NCI-H128 (cell line): Measurements from ENCODE around the gene CGREF1.

Source experiments
- DNase-seq: peaks from one replicate; lab custom pipeline; 2025; ENCODE audit not compliant: unreplicated experiment; lab: John Stamatoyannopoulos, UW

CGREF1 gene

GRCh38 chr2:27118525-27119329 is at the start of gene CGREF1:
TSS of gene CGREF1 (minus strand) at chr2:27119128. CDS start at chr2:27104366, 14,762 bp downstream.
- no peak for DNase-seq

- no peak for DNase-seq
These were observed 46.2 kb upstream of the CGREF1 start for GRCh38 chr2:27164960-27165763.

GRCh38 chr2:27162151-27163121 is 43.5 kb upstream of the CGREF1 start:
- no peak for DNase-seq

GRCh38 chr2:27160191-27160590 is 41.3 kb upstream of the CGREF1 start:
- no peak for DNase-seq

- no peak for DNase-seq
These were observed 40.3 kb upstream of the CGREF1 start for GRCh38 chr2:27159271-27159670.

GRCh38 chr2:27158468-27158867 is 39.5 kb upstream of the CGREF1 start:
- no peak for DNase-seq

GRCh38 chr2:27155069-27155520 is 36.2 kb upstream of the CGREF1 start:
- no peak for DNase-seq

- DNase-seq: no peak
These were observed 35.6 kb upstream of the CGREF1 start for GRCh38 chr2:27154488-27154887.

GRCh38 chr2:27152796-27153464 is 34.0 kb upstream of the CGREF1 start:
- DNase-seq: no peak

- no peak for DNase-seq
These were observed 33.3 kb upstream of the CGREF1 start for GRCh38 chr2:27152102-27152795.

GRCh38 chr2:27150639-27151230 is 31.8 kb upstream of the CGREF1 start:
- DNase-seq: no peak

- DNase-seq: no peak
These were observed 30.9 kb upstream of the CGREF1 start for GRCh38 chr2:27149570-27150405.

- DNase-seq: no peak
These were observed 30.0 kb upstream of the CGREF1 start, which contains the start of gene TCF23 for GRCh38 chr2:27148801-27149439. TSS of gene TCF23 (plus strand) at chr2:27149004. CDS start at chr2:27149134, 130 bp downstream.

GRCh38 chr2:27147935-27148334 is 29.0 kb upstream of the CGREF1 start:
- DNase-seq: no peak

GRCh38 chr2:27145682-27146081 is 26.8 kb upstream of the CGREF1 start:
- no peak for DNase-seq

GRCh38 chr2:27143285-27143684 is 24.4 kb upstream of the CGREF1 start:
- DNase-seq: no peak

GRCh38 chr2:27139310-27139709 is 20.4 kb upstream of the CGREF1 start, which contains the start of gene PRR30:
TSS of gene PRR30 (minus strand) at chr2:27139410. CDS start at chr2:27138329, 1,081 bp downstream.
- no peak for DNase-seq

- no peak for DNase-seq
These were observed 19.2 kb upstream of the CGREF1 start for GRCh38 chr2:27138111-27138510.
